NOMO-1 treated with DMSO at 0.1 percent for 48 hours (cell line): ENCODE data around the gene JAK1.
A peak's percentile ranks its signal among the peaks of the same experiment; 100 is the strongest.

Experiments
- DNase-seq: peaks from one replicate; lab custom pipeline; 2025; ENCODE audit not compliant: unreplicated experiment; lab: John Stamatoyannopoulos, UW

JAK1 gene

GRCh38 chr1:64871256-64871655, 95.1 kb downstream of the JAK1 start:
- DNase-seq: no peak

GRCh38 chr1:64867266-64867665, 99.1 kb downstream of the JAK1 start:
- no peak for DNase-seq

- DNase-seq: no peak
These were observed 99.7 kb downstream of the JAK1 start for GRCh38 chr1:64866689-64867088.

GRCh38 chr1:64865105-64865757, 101.1 kb downstream of the JAK1 start:
- no peak for DNase-seq

- peak; percentile 98 for DNase-seq
These were observed 102.1 kb downstream of the JAK1 start for GRCh38 chr1:64864018-64864940.

- no peak for DNase-seq
These were observed 104.7 kb downstream of the JAK1 start for GRCh38 chr1:64861611-64862010.

- DNase-seq: no peak
These were observed 109.0 kb downstream of the JAK1 start for GRCh38 chr1:64857347-64857746.

GRCh38 chr1:64856553-64856952, 109.8 kb downstream of the JAK1 start:
- no peak for DNase-seq

GRCh38 chr1:64855557-64855956, 110.8 kb downstream of the JAK1 start:
- no peak for DNase-seq

- DNase-seq: no peak
These were observed 111.7 kb downstream of the JAK1 start for GRCh38 chr1:64854674-64855073.

GRCh38 chr1:64851664-64852063, 114.7 kb downstream of the JAK1 start:
- DNase-seq: no peak

GRCh38 chr1:64850846-64851245, 115.5 kb downstream of the JAK1 start:
- DNase-seq: no peak

- DNase-seq: no peak
These were observed 116.4 kb downstream of the JAK1 start for GRCh38 chr1:64849942-64850341.

GRCh38 chr1:64848803-64849202, 117.5 kb downstream of the JAK1 start:
- no peak for DNase-seq

GRCh38 chr1:64848136-64848535, 118.2 kb downstream of the JAK1 start:
- DNase-seq: no peak

GRCh38 chr1:64847666-64848065, 118.7 kb downstream of the JAK1 start:
- no peak for DNase-seq

GRCh38 chr1:64846573-64847430, 119.5 kb downstream of the JAK1 start:
- no peak for DNase-seq

GRCh38 chr1:64845831-64846425, 120.4 kb downstream of the JAK1 start:
- no peak for DNase-seq

- DNase-seq: no peak
These were observed 121.7 kb downstream of the JAK1 start for GRCh38 chr1:64844609-64845008.

GRCh38 chr1:64844175-64844574, 122.2 kb downstream of the JAK1 start:
- DNase-seq: no peak

GRCh38 chr1:64843675-64844074, 122.7 kb downstream of the JAK1 start:
- no peak for DNase-seq
